Upper lobe of right lung (tissue), 1 donor: Measurements from ENCODE around the gene ACKR2. TPM values are rescaled to one million over a fixed set of nuclear protein-coding genes. Genes with fewer than 3 reads are reported as not detected.
A peak's percentile ranks its signal among the peaks of the same experiment; 100 is the strongest.

ENCODE experiments used
- ATAC-seq: fragments of 200-7000 bp; cut with Tn5 transposase; one replicate; pipeline ENCODE4 v1.9.1; 2020; ENCODE audit warnings: mild to moderate bottlenecking, moderate library complexity
- DNase-seq: peaks from one replicate; pipeline ENCODE4 v3.0.0-alpha.2; 2020
- H3K27ac ChIP-seq: fragments of 200-600 bp; one replicate; pipeline ENCODE4 v1.8.0; 2022
- H3K27me3 ChIP-seq: fragments of 200-600 bp; one replicate; pipeline ENCODE4 v1.8.0; 2022; ENCODE audit warnings: mild to moderate bottlenecking
- H3K36me3 ChIP-seq: fragments of 200-600 bp; one replicate; pipeline ENCODE4 v1.8.0; 2022
- H3K4me1 ChIP-seq: fragments of 200-600 bp; one replicate; pipeline ENCODE4 v1.8.0; 2022
- H3K4me3 ChIP-seq: fragments of 200-600 bp; one replicate; pipeline ENCODE4 v1.8.0; 2022; ENCODE audit warnings: mild to moderate bottlenecking
- H3K9me3 ChIP-seq: fragments of 200-600 bp; one replicate; pipeline ENCODE4 v1.8.0; 2022
- intact Hi-C: fragments of 100-400 bp; cut with DNase I; formaldehyde crosslinking; loops from one replicate; pipeline ENCODE4 v1.11.0; 2022
- total RNA-seq: library from RNA; stranded (reverse); fragmentation: NEBNext Ultra II Directional; extraction: Animal tissue kit (Norgen Biotek cat#: 25700); gene quantifications from one replicate; pipeline ENCODE4 v1.2.1, GENCODE V29; 2021
- TF ChIP-seq, protein P1 (sequence below): fragments of 200-600 bp; IDR thresholded peaks from one replicate; pipeline ENCODE4 v1.8.0; 2022; ENCODE audit warnings: antibody characterized with exemption
- donor health status: DM: no; HTN: yes; CAD: no; lungs with severe emphysema.

Gene ACKR2
- total RNA-seq, 1 donor from 2014 or later: 5.2 TPM

DNA sequence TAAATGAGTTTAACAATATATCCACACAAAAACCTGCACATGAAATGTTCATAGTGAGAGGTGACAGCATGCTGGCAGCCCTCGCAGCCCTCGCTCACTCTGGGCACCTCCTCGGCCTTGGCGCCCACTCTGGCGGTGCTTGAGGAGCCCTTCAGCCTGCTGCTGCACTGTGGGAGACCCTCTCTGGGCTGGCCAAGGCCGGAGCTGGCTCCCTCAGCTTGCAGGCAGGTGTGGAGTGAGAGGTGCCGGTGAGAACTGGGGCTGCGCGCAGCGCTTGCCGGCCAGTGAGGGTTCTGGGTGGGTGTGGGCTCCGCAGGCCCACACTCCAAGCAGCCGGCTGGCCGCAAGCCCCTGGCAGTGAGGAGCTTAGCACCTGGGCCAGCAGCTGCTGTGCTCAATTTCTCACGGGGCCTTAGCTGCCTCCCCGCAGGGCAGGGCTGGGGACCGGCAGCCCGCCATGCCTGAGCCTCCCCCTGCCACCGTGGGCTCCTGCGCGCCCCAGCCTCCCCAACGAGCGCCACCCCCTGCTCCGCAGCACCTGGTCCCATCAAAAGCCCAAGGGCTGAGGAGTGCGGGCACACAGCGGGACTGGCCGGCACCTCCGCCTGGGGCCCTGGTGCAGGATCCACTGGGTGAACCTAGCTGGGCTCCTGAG lies 39.6 kb upstream of the ACKR2 start:
- H3K36me3 ChIP-seq: no peaks in the 10 kb centered on the region
- no peaks in the 10 kb centered on the region for H3K27me3 ChIP-seq
- H3K4me3 ChIP-seq: no peak overlapping the region
- H3K9me3 ChIP-seq: no peaks in the 10 kb centered on the region
- H3K4me1 ChIP-seq: peaks cover 12% of the 10 kb centered on the region
- no peak for ATAC-seq
- TF ChIP-seq, protein P1, sequence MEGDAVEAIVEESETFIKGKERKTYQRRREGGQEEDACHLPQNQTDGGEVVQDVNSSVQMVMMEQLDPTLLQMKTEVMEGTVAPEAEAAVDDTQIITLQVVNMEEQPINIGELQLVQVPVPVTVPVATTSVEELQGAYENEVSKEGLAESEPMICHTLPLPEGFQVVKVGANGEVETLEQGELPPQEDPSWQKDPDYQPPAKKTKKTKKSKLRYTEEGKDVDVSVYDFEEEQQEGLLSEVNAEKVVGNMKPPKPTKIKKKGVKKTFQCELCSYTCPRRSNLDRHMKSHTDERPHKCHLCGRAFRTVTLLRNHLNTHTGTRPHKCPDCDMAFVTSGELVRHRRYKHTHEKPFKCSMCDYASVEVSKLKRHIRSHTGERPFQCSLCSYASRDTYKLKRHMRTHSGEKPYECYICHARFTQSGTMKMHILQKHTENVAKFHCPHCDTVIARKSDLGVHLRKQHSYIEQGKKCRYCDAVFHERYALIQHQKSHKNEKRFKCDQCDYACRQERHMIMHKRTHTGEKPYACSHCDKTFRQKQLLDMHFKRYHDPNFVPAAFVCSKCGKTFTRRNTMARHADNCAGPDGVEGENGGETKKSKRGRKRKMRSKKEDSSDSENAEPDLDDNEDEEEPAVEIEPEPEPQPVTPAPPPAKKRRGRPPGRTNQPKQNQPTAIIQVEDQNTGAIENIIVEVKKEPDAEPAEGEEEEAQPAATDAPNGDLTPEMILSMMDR: no peak
- no peak for DNase-seq
- H3K27ac ChIP-seq: no peak overlapping the region
- intact Hi-C loops: no loop called here

DNA sequence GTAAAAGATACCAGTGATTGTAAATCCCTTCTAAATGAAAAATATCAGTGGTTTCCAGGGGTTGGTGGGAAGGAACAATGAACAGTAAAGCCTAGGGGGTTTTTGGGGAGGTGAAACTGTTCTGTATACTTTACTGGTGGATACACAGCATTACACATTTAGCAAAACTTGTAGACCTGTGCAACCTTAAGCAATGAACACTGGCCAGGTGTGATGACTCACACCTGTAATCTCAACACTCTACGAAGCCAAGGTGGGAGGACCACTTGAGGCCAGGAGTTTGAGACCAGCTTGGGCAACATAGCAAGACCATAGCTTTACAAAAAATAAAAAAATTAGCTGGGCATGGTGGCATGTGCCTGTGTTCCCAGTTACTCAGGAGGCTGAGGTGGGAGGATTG lies 38.0 kb upstream of the ACKR2 start:
- DNase-seq: no peak
- no peak overlapping the region for H3K4me3 ChIP-seq
- TF ChIP-seq, protein P1: no peak
- H3K9me3 ChIP-seq: no peaks in the 10 kb centered on the region
- H3K4me1 ChIP-seq: peaks cover 7% of the 10 kb centered on the region
- intact Hi-C loops: no loop called here
- no peaks in the 10 kb centered on the region for H3K36me3 ChIP-seq
- no peak for ATAC-seq
- no peaks in the 10 kb centered on the region for H3K27me3 ChIP-seq
- no peak overlapping the region for H3K27ac ChIP-seq

DNA sequence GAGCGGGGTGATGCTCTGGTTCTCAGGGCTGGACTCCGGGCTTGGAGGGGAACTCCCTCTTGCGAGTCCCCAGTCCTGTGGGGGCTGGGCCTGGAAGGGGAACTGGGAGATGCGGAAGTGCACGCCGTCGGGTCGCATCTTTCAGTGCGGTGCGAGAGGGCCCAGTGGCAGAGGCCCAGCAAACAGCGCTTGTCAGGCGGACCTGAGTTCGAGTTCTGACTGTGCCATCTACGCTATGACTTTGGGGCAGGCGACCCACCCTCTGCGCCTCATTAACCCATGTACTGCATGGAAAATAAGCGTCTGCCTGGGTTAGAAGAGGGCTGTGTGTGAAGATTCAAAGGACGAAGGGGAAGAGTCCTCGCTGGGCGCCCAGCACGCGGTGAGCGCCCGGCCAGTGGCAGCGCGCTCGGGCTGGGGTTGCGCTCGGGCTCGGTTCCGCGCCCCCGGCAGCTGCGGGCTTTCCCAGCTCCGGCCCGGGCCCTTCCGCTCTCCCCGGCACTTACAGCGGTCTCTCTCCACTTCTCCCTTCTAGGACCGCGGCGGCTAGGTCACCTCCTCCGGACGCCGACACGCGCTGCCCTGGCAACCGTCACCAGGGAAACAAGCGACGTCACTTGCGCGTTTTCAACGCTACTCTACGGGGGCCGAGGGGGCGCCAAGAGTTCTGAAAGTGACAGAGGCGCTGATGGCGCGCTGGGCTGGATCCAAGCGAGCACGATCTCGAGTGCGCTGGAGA lies 36.4 kb upstream of the ACKR2 start, which contains the start of gene CCDC13:
Gene CCDC13 (minus strand): TSS at position 584 of the 739 bp plus-strand sequence. CDS start 14,908 bp downstream, outside the sequence.
- intact Hi-C loops: no loop called here
- ATAC-seq: peak; percentile 98
- H3K4me3 ChIP-seq: peak within 1 kb of the TSS; percentile 57

DNA sequence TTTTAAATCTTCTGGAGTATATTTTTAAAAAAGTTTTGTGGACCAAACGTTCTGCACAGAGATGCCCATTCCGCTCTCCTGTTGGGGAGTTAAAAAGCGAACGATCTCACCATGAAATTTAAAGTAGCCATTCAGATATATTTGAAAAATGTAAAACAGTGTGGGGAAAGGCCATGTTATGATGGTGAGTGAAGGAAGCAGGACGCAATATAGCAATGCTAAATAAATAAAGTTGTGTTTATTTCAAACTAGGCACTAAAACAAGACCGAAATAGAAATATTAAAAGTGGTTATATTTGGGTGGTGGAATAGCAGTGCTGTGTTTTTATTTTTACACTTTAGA lies 35.9 kb upstream of the ACKR2 start:
- DNase-seq (no peak), ATAC-seq (no peak)
- peak overlapping the region; percentile 57 for H3K4me3 ChIP-seq
- peak overlapping the region; percentile 79 for H3K27ac ChIP-seq
- no peaks in the 10 kb centered on the region for H3K27me3 ChIP-seq
- TF ChIP-seq, protein P1: no peak
- H3K9me3 ChIP-seq: no peaks in the 10 kb centered on the region
- H3K4me1 ChIP-seq: peaks cover 7% of the 10 kb centered on the region
- intact Hi-C loops: no loop called here
- H3K36me3 ChIP-seq: no peaks in the 10 kb centered on the region

More for the DNA sequence above, 36.4 kb upstream of the ACKR2 start, which contains the start of gene CCDC13:
- H3K9me3 ChIP-seq: no peaks in the 10 kb centered on the region
- peak; percentile 98 for DNase-seq
- TF ChIP-seq, protein P1: no peak
- no peaks in the 10 kb centered on the region for H3K27me3 ChIP-seq
- H3K4me1 ChIP-seq: peaks cover 7% of the 10 kb centered on the region
- peak within 1 kb of the TSS; percentile 79 for H3K27ac ChIP-seq
- no peaks in the 10 kb centered on the region for H3K36me3 ChIP-seq

DNA sequence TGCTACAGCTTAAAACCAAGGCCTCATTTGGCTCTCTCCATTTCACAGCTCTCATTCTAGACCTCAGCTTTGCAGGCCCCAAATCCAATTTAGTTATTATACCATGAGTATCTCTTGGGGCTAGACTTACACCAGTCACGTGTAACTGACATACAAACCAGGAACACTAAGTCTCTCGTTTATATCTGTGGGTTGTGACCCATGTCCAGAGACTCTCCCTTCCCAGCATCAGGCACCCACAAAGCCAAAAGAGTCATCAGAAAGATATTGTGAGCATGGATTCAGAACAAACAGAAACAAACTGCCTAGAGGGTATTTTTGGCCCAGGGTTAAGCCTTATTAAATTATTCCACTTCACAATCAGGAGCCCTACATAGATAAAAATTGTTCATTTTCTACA lies 30.6 kb upstream of the ACKR2 start:
- no peaks in the 10 kb centered on the region for H3K27me3 ChIP-seq
- no peaks in the 10 kb centered on the region for H3K9me3 ChIP-seq
- TF ChIP-seq, protein P1: no peak
- H3K36me3 ChIP-seq: peaks cover 14% of the 10 kb centered on the region
- ATAC-seq (no peak), DNase-seq (no peak)
- peaks cover 10% of the 10 kb centered on the region for H3K4me1 ChIP-seq
- intact Hi-C loops: no loop called here
- H3K4me3 ChIP-seq: no peak overlapping the region
- peak overlapping the region; percentile 48 for H3K27ac ChIP-seq
